22Rv1 (cell line): ENCODE results near the gene VEGFB.

Experiments used
- H3K27ac ChIP-seq: fragments of 450-650 bp; 2 replicates; pipeline ENCODE4 v1.5.1; 2017
- CTCF ChIP-seq: fragments of 450-650 bp; IDR thresholded peaks from 2 replicates; pipeline ENCODE4 v1.5.1; 2017; ENCODE audit warnings: mild to moderate bottlenecking
- ZFX ChIP-seq: fragments of 450-650 bp; IDR thresholded peaks from 2 replicates; pipeline ENCODE4 v1.6.1; 2017; ENCODE audit warnings: antibody characterized with exemption, borderline replicate concordance

Gene VEGFB

GRCh38 chr11:64264371-64264852 lies 30.0 kb downstream of the VEGFB start:
- no peak overlapping the region for H3K27ac ChIP-seq
- no peak for TF ChIP-seq ZFX
- no peak for TF ChIP-seq CTCF

- no peak overlapping the region for H3K27ac ChIP-seq
- no peak for TF ChIP-seq ZFX
- no peak for TF ChIP-seq CTCF
Observed at GRCh38 chr11:64265176-64266160, 31.1 kb downstream of the VEGFB start.

- H3K27ac ChIP-seq: peak overlapping the region; percentile 99
- TF ChIP-seq ZFX (no peak), CTCF (no peak)
Observed at GRCh38 chr11:64266339-64266738, 32.0 kb downstream of the VEGFB start.

GRCh38 chr11:64267207-64267945 lies 33.0 kb downstream of the VEGFB start:
- H3K27ac ChIP-seq: peak overlapping the region; percentile 99
- no peak for TF ChIP-seq CTCF
- TF ChIP-seq ZFX: no peak

- peak overlapping the region; percentile 99 for H3K27ac ChIP-seq
Observed at GRCh38 chr11:64268025-64268892, 33.9 kb downstream of the VEGFB start.

More at GRCh38 chr11:64268025-64268892, 33.9 kb downstream of the VEGFB start:
- TF ChIP-seq CTCF (no peak), ZFX (no peak)
